ENCODE results near the gene ARHGEF19. TPM values are rescaled to one million over a fixed set of nuclear protein-coding genes. Genes with fewer than 3 reads are reported as not detected.

ARHGEF19 gene
- total and polyA plus RNA-seq, 7 donors: 0.99 to 2.4 (median 1.3) TPM

DNA sequence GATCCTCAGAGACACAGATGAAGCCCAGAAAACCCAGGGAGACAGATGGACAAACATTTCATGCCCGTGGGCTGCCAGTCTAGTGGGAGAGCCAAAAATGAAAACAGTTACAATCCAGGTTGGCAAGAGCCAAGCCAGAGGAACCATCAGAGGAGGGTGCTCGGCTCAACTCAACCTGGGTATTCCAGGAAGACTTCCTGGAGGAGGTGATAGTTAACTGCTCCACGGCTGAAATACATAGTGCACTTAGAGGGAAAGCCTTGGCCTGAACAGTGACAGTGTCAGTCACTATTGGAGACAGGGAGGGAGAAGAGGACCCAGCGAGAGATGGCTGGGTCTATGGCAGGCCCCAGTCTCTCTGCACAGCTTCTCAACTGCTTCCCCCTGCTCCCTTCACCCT lies 1.9 kb downstream of the ARHGEF19 start:
- WGBS, 3 donors: 74 to 81% (median 81%) methylated on average over 4 of the region's 4 CpGs
- Histone ChIP-seq H3K4me3 (no peak overlapping the region), H3K36me3 (ENCODE audit: insufficient read depth in 1 of 2, low read depth in 1 of 2) (no peaks in the 10 kb centered on the region), H3K27ac (no peak overlapping the region), H3K4me1 (no peaks in the 10 kb centered on the region), H3K9me3 (no peaks in the 10 kb centered on the region), H3K27me3 (ENCODE audit: insufficient read depth in 3 of 3, low read length in 2 of 3) (no peaks in the 10 kb centered on the region)
- intact Hi-C loops (cut with DNase I): no loop called here
- TF ChIP-seq, protein P1, sequence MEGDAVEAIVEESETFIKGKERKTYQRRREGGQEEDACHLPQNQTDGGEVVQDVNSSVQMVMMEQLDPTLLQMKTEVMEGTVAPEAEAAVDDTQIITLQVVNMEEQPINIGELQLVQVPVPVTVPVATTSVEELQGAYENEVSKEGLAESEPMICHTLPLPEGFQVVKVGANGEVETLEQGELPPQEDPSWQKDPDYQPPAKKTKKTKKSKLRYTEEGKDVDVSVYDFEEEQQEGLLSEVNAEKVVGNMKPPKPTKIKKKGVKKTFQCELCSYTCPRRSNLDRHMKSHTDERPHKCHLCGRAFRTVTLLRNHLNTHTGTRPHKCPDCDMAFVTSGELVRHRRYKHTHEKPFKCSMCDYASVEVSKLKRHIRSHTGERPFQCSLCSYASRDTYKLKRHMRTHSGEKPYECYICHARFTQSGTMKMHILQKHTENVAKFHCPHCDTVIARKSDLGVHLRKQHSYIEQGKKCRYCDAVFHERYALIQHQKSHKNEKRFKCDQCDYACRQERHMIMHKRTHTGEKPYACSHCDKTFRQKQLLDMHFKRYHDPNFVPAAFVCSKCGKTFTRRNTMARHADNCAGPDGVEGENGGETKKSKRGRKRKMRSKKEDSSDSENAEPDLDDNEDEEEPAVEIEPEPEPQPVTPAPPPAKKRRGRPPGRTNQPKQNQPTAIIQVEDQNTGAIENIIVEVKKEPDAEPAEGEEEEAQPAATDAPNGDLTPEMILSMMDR (IDR thresholded peaks at IDR 0.05): no peak
- ATAC-seq (no peak), DNase-seq (no peak)

DNA sequence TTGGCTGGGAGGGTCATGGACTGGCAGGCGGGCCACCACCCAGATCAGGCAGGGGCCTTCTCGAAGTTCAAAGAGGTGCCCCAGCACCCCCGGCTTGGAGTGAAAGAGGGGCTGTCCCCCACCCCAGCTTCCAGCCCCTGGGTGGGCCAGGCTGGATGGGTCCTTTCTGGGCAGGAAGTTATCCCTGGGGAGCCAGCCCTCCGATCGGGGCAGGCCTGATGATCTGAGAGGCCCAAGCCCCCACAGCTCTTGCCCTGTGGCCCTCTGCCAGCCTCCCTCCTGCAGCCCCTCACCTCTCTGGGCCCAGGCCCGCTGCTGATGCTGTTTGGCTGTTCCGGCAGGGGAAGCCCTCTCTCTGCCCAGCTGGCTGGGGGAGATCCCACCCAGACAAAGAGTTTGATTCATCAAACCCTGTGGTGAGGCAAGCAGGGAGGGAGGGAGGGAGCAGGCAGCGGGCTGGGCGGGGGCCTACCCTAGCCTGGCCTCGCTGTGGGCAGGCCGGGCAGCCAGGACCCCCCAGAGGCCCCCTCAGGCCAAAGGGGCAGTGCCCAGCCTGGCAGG lies 2.5 kb downstream of the ARHGEF19 start:
- Histone ChIP-seq H3K9me3 (no peaks in the 10 kb centered on the region), H3K4me3 (no peak overlapping the region), H3K36me3 (ENCODE audit: insufficient read depth in 1 of 2, low read depth in 1 of 2) (no peaks in the 10 kb centered on the region), H3K4me1 (no peaks in the 10 kb centered on the region), H3K27ac (no peak overlapping the region), H3K27me3 (ENCODE audit: insufficient read depth in 3 of 3, low read length in 2 of 3) (no peaks in the 10 kb centered on the region)
- WGBS, 3 donors: 63 to 83% (median 69%) methylated on average over 9 to 11 of the region's 11 CpGs
- TF ChIP-seq, protein P1 (IDR thresholded peaks at IDR 0.05): no peak
- ATAC-seq: no peak
- intact Hi-C loops (cut with DNase I): no loop called here
- DNase-seq: no peak

DNA sequence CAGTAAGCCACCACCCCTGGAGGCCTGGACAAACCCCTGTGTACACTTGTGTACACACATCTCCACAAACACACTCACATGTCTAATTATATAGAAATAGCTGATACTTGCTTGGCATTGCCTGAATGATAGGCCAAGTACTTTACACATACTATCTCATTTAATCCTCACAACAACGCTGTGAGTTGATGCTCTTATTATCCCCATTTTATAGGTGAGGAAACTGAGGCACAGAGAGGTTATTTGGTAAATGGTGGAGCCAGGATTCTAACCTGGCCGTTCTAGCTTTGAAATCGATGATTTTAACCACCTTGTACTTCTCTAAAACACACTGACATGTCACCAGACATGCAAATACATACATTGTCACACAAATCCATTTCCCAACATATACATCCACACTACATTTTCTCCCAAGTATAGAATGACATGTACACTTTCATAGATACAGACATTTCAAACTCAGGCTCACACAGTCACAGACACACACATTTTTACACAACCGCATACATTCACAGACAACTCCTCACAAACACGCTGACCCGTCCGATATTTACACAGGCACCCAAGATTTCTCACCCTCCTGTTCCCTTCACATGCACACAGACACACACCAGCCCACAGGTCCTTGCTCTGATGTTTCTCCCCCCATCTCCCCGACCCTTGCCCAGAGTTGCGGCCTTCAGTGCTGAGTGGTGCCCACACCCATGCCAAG lies 3.2 kb downstream of the ARHGEF19 start:
- intact Hi-C loops (cut with DNase I): no loop called here
- Histone ChIP-seq H3K4me3 (no peak overlapping the region), H3K4me1 (no peaks in the 10 kb centered on the region), H3K9me3 (no peaks in the 10 kb centered on the region), H3K27me3 (ENCODE audit: insufficient read depth in 3 of 3, low read length in 2 of 3) (no peaks in the 10 kb centered on the region), H3K27ac (no peak overlapping the region), H3K36me3 (ENCODE audit: insufficient read depth in 1 of 2, low read depth in 1 of 2) (no peaks in the 10 kb centered on the region)
- no peak for DNase-seq
- ATAC-seq: no peak
- 80 to 88% (median 81%) methylated on average over 9 of the region's 9 CpGs for WGBS, 3 donors
- TF ChIP-seq, protein P1 (IDR thresholded peaks at IDR 0.05): no peak

DNA sequence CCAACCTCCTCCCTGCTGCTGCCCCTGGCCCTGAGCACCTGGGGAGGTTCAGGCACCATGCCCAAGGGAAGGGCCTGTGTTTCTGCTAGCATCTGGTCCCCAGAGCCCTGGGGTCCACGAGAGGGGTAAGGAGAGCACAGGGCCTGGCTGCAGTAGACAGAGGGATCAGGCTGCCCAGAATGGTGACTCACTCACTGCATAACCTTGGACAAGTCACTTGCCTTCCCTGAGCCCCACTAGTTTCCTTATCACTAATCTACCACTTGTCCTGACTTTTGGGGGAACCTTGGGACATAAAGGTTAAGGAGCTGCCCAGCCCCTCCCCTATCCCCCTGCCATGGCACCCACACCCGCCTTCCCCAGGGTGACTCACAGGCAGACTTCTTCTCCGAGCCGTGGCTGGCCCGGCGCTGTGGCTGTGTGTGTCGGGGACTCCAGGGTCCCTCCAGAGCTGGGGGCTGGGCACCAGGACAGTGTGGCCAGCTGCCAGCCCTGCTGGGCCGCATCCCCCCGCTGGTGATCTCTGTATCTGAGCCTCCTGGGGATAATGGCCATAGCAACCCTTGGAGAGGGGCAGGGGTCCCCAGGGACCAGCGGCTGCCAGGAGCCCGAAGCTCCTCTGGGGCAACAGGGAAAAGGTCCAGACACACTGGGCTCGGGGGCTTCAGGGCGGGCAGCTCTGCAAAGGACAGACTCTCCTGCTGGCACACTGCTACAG lies 4.0 kb downstream of the ARHGEF19 start:
- DNase-seq (no peak), ATAC-seq (no peak)
- WGBS, 3 donors: 75 to 83% (median 81%) methylated on average over 12 to 13 of the region's 13 CpGs
- Histone ChIP-seq H3K4me3 (no peak overlapping the region), H3K36me3 (ENCODE audit: insufficient read depth in 1 of 2, low read depth in 1 of 2) (no peaks in the 10 kb centered on the region), H3K9me3 (no peaks in the 10 kb centered on the region), H3K27ac (no peak overlapping the region), H3K4me1 (no peaks in the 10 kb centered on the region), H3K27me3 (ENCODE audit: insufficient read depth in 3 of 3, low read length in 2 of 3) (no peaks in the 10 kb centered on the region)
- intact Hi-C loops (cut with DNase I): no loop called here
- TF ChIP-seq, protein P1 (IDR thresholded peaks at IDR 0.05): no peak
